GM12864 (cell line): Measurements from ENCODE around the gene BTBD17.

Experiments used
- DNase-seq: peaks from one replicate; pipeline ENCODE4 v3.0.0-alpha.2; 2011; ENCODE audit warnings: low read depth
- H3K4me3 ChIP-seq: 2 replicates; pipeline ENCODE4 v1.5.1; 2011; ENCODE audit warnings: mild to moderate bottlenecking, low read depth, low read length, control low read depth
- CTCF ChIP-seq: IDR thresholded peaks from 2 replicates; pipeline ENCODE4 v1.5.1; 2011; ENCODE audit warnings: low read depth, mild to moderate bottlenecking, moderate library complexity, low read length, control low read depth, inconsistent platforms; ENCODE audit errors: missing control alignments

The BTBD17 gene

GRCh38 chr17:74393346-74393942 lies 31.8 kb upstream of the BTBD17 start:
- no peak for DNase-seq
- TF ChIP-seq CTCF = no peak
- H3K4me3 ChIP-seq = no peak overlapping the region

- no peak overlapping the region for H3K4me3 ChIP-seq
- no peak for TF ChIP-seq CTCF
- DNase-seq = no peak
These were observed 31.2 kb upstream of the BTBD17 start for GRCh38 chr17:74392848-74393247.

GRCh38 chr17:74391771-74392170 lies 30.1 kb upstream of the BTBD17 start:
- no peak for DNase-seq
- no peak overlapping the region for H3K4me3 ChIP-seq
- no peak for TF ChIP-seq CTCF

- no peak for TF ChIP-seq CTCF
- H3K4me3 ChIP-seq = no peak overlapping the region
- no peak for DNase-seq
These were observed 29.3 kb upstream of the BTBD17 start for GRCh38 chr17:74390680-74391653.

- no peak for TF ChIP-seq CTCF
- H3K4me3 ChIP-seq = no peak overlapping the region
- no peak for DNase-seq
These were observed 28.4 kb upstream of the BTBD17 start for GRCh38 chr17:74389937-74390679.

GRCh38 chr17:74389084-74389753 lies 27.6 kb upstream of the BTBD17 start:
- H3K4me3 ChIP-seq = no peak overlapping the region
- TF ChIP-seq CTCF = no peak
- DNase-seq = no peak
